HG03280 (cell line): ENCODE results near the gene KXD1.

ENCODE experiments used
- ATAC-seq: cut with Tn5 transposase; IDR thresholded peaks from one replicate; pipeline ENCODE4 v1.9.1; 2021; ENCODE audit warnings: mild to moderate bottlenecking, moderate library complexity; ENCODE audit not compliant: unreplicated experiment

Gene KXD1

DNA sequence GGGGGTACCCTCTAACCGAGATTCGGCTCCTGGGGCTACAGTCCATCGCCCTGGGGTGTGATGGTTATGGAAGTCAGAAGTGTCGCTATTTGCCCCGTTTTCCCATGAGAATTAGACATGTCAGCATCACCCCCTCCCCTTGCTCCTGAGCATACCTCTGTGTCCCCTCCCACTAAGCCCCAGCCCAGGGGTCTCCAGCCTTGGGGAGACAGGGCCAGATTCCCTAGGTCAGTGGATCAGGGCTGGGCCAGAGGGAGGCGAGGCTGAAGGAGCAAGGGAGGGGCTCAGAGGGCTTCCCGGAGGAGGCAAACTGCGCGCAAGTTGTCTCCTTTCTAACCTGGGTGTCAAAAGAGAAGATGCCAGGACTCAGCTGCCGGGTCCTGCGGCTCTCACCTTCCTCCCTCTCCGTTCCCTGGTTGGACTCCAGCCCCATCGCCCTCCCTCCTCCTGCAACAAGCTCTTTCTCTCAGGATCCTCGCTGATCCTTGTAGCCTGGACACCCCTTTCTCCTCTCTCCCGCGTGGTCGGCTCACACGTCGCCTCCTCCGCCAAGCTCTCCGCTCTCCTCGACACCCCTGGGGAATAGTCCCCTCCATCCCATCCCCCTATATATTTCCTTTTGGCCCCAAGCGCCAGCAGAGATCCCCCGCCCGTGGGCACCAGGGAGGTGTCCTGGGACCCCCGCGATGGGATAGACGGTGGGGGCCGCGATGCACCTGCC lies 54.5 kb downstream of the KXD1 start:
- ATAC-seq: no peak

DNA sequence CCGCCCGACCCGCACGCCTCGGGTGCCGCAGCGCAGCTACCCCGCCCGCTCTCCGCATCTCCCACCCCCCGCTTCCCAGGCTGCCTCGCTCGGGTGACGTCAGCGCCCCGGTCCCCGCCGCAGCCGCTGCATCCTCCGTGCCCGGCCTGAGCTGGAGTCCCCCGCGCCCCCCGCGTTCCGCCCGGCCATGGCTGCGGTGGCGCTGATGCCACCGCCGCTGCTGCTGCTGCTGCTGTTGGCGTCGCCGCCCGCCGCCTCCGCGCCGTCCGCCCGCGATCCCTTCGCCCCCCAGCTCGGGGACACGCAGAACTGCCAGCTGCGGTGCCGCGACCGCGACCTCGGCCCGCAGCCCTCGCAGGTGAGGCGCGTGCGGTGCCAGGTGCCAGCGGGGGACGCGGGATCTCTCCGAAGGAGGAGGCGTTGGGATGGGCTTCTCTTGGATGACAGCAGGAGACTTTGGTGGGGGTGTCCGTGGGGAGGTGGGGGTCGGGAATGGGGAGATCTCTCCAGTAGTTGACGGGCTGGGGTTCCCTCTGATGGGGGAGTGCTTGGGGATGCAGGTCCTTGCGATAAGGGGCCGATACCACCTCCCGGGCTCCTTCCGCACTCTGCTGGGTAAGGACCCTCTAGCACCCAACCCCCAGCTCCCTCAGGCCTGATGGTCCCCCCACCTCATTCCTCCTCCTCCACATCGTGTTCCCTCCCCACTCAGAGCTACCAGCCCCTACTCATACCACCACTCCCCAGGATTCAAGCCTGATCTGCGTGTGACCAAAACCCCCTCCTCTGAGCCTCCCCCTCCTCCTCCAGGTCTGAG lies 55.3 kb downstream of the KXD1 start, which contains the start of gene TMEM59L:
Gene TMEM59L (plus strand): TSS at position 99 of the 817 bp plus-strand sequence. CDS start 89 bp downstream, at position 188.
- ATAC-seq: no peak

DNA sequence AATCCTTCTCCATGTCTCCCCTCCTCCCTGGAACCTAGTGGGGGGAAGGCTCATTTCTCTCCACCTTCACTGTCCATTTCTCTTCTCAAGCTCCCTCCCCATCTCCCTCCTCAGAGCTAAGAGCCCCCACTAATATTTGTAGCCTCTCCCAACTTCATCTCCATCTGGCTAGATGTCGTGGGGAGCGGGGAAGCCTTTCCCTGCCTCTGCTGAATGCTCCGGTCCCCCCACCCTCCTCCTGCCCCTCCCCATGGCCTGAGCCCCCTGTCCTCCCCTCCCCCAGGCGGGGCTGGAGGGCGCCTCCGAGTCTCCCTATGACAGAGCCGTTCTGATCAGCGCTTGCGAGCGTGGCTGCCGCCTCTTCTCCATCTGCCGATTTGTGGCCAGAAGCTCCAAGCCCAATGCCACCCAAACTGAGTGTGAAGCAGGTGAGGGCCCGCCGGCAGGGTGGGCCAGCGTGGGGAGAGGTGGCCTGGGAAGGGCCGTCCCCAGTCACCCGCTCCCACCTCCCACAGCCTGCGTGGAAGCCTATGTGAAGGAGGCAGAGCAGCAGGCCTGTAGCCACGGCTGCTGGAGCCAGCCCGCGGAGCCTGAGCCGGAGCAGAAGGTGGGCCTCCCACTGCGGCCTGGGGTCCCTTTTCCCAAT lies 56.0 kb downstream of the KXD1 start:
- no peak for ATAC-seq

DNA sequence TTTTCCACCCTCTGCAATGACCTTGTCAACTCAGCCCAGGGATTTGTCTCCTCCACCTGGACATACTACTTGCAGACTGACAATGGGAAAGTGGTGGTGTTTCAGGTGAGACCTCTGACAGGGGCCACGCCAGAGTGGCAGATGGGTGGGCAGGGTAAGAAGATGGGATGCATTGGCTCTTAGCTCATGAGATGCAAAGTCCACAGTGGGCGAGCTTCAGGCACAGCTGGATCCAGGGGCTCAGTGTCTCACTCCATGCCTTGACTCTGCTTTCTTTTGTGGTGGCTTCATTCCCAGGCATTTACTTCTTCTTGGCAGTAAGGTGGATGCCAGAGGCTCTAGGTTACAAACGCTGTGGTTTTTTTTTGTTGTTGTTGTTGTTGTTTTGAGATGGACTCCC lies 58.4 kb downstream of the KXD1 start:
- no peak for ATAC-seq

DNA sequence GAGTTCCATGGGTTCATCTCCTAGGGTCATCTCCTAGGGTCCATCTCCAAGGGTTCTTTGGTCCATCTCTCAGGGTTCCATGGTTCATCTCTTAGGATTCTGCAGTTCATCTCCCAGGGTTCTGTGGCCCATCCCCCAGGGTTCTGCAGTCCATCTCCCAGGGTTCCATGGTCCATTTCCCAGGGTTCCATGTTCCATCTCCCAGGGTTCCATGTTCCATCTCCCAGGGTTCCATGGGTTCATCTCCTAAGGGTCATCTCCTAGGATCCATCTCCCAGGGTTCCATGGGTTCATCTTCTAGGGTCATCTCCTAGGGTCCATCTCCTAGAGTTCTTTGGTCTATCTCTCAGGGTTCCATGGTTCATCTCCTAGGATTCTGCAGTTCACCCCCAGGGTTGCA lies 59.9 kb downstream of the KXD1 start:
- no peak for ATAC-seq

DNA sequence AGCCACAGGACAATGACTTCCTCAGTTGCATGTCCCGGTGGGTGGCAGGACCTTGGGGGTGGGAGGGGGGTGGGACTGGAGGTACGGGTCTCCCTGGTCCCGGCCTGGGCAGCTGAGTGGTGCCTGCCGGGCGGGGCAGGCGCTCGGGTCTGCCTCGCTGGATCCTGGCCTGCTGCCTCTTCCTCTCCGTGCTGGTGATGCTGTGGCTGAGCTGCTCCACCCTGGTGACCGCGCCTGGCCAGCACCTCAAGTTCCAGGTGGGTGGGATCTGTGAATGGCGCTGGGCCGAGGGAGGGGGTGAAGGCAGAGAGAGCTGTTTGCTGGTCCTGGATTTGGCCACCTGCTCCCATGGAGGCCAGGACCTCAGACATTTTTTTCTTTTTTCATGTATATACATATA lies 60.6 kb downstream of the KXD1 start:
- ATAC-seq: no peak
